COLO668 (cell line): ENCODE measurements around the gene GRAMD1B.

Experiments used
- DNase-seq: peaks from one replicate; lab custom pipeline; 2025; ENCODE audit not compliant: unreplicated experiment; lab: John Stamatoyannopoulos, UW

Gene GRAMD1B

DNA sequence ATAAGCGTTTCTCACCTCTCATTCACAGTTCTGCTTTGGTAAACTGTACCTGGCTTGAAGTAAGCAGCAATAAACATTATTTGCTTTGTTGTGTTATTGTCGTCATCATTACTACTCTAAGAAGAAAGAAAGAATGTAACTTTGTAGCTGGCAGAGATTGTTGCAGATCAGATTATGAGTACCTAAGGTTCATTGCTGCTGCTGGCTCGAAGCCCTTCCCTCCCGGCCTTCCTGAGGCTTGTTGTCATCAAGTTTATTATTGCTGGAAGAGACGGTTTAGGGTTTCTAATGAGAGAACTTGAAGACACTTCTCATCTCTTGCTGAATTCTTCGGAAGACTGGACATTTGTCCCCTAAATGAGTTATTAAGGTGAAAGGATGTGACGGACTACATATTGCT lies 101.3 kb downstream of the GRAMD1B start:
- DNase-seq, result no peak

DNA sequence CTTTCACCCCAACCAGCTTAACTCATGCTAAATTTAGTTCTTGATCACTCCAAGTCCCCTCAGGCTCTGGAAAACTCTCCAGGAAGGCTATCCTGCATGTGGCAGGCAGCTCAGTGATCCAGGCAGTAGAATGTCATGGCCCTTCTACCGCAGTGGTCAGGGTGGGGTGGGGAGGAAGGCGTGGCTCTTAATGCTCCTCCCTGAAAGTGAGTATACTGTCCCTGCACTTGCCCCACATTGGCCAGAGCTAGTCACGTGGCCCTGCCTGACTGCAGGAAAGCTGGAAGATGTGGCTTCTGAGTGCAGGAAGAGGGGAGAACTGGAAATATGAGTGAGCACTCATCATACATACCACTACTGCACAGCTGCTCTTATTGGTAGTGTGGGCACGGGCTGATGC lies 102.1 kb downstream of the GRAMD1B start:
- DNase-seq, result no peak

DNA sequence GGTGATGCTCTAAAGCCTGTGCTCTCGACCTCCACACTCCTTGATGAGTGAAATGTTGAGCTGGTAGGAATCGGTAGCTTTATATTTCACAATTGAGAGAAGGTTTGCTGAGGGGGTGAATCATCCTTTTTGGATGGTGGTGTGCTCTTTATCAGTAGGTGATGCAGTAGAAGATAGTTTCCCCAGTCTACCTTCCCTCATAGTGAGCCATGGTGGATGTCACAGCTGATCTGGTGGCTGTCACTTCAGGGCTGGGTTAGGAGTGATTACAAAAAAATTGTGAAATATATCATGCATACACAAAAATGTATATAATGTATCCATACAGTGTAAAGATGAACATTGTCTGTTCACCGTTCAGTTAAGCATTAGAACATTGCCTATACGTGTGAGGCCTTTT lies 105.3 kb downstream of the GRAMD1B start:
- no peak for DNase-seq

DNA sequence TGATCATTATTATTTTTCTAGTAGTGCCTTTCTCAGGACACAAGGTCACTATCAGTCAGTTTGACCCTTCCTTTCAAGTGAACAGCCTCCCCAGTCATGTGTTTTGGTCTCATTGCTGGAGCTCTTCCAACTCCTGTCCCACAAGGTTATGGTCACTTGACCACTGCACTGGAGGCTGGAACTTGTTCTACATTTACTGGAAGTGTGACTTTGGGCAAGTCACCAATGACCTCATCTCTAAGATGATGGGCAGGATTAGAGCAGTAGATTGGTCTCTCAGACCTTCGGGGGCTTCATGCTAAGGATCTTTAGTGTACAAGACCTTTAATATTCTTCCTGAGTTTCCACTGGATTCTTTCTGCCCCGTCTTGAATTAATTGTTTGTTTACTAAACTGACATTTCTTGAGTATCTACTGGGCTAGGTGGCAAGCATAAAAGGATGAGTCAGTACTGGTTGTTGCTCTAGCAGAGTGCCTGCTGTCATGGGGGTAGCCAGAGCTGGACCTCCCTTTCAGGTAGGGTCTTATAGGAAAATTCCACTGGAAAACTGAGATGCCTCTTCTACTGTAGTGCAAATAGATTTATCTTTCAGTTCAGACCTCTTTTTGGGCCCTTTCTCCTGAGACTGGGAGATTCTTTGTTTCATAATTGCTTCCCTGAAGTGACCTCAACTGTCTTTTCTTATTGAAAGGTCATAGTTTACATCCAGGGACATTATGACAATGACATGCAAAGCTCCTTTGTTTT lies 106.8 kb downstream of the GRAMD1B start:
- no peak for DNase-seq

DNA sequence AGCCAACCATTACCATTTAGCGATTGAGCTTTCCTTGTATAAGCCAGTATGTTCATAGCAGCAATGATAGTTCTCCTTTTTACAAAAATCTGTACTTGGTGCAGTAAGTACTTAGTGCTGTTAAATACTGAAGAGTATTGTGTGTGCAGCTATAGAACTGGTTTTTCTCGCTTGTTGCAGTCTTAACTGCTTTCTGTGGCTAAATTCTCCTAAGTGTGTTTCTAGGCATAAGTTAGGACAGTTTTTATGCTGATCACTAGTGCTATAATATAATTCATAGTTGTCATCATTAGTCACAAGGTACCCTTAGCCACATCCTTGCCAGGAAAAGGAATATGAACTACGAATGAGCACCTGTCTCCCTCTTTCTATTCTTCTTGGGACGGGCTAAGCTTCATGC lies 107.7 kb downstream of the GRAMD1B start:
- DNase-seq, result no peak

DNA sequence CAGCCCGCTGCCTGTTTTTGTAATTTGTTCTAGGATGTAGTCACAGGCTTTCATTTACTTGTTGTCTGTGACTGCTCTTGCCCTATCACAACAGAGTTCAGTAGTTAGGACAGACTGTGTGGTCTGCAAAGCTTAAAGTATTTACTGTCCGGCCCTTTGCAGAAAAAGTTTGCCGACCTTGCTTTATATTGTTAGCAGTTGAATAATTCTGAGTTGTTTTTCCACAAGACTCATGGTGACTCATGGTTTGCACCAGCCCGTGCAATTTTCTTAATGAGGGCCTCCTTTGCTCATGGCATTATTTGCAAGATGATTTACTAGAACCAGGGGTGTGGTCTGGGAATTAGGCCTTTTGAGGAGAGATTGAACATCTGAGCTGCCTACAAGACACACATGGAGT lies 113.7 kb downstream of the GRAMD1B start:
- DNase-seq, result no peak

DNA sequence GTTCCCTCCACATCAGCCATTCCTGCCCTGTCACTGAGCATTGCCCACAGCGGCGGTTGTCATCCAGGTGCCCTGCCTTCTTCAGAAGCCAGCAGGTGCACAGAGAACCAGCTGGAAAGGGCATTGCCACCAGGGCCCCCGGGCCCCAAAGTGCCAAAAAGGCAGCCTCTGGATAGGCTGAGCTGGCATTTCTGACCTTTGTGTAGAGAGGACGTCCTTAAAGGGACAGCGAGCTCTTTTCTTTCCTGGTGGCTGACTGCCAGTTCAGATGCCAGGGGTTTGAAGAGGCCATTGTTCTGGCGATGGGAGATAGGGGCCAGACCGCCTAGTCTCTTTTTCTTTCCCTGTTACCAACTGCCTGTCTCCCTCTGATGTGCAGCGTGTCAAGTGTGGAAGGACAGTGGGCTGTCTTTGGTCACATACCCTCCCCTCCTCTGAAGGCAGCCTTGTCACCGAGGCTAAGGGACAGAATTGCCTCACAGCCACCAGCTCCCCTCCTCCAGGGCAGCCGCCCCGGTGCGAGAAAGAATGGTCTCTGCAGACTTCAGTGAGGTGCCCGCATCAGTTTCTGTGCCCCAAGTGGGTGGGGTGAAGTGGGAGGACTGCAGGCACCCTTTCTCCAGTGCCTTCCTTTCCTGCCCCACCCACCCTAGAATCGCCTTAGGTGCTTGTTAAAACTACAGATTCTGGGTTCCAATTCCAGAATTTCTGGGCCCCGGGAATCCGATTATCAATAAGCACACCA lies 114.7 kb downstream of the GRAMD1B start:
- DNase-seq, result no peak

DNA sequence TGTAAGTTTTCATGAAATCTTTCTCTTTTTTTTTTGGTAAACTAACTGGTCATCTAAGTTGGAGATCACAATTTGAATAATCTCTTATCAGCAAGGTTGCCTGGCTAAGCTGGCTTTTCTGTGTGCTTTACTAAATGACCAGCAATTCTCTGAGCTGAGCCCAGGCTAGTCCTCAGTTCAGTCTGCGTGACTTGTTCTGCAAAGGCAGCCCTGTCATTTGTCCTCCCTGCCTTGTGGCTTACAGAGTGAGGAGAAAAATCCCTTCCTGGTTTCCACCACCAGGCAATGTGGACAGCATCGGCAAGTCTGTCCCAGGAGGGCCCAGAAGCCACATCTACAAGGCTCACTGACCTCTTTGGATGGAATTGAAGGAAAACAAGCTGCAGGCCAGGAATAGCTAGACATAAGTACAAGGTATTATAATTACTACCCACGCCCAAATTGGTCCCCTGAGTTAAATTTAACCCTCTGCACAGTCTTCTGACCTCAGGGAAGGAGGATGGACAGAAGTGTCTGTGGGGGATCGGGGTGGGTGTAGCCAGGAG lies 115.7 kb downstream of the GRAMD1B start:
- DNase-seq, result no peak

DNA sequence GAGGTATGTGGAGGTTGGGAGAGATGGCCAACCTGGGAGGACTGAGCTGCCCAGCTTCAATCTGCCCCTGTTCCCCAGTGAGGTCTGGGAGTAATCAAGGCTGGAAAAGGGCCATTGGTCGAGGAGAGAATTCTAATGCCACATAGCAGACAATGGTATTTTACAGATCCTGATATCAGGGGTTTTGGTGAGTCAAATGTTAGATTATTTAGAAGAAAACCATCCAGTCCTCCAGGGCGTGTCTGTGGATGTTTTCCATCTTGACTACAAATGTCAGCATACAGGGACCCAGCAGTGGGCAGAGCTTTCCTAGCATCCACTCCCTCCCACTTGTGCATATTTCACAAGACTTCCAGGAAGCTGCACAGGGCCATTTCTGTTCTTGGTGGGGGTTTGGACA lies 116.4 kb downstream of the GRAMD1B start:
- no peak for DNase-seq

DNA sequence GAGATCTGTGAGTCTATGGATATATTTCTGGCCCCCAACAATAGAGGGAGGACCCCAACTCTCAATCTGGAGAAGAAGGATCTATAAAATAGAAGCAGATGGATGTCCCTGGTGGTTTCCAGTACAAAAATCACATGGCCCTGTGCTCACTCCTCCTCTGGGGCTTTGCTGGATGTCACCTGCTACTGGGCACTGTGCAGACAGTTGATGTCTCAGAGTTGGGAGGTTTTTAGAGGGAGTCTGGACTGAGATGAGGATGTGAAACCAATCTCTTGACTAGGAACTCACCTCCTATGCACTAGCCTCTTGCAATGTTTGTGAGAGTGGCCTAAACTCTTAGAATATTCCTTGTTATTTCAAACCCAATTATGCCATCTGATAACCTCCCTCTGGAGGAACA lies 117.1 kb downstream of the GRAMD1B start:
- no peak for DNase-seq

DNA sequence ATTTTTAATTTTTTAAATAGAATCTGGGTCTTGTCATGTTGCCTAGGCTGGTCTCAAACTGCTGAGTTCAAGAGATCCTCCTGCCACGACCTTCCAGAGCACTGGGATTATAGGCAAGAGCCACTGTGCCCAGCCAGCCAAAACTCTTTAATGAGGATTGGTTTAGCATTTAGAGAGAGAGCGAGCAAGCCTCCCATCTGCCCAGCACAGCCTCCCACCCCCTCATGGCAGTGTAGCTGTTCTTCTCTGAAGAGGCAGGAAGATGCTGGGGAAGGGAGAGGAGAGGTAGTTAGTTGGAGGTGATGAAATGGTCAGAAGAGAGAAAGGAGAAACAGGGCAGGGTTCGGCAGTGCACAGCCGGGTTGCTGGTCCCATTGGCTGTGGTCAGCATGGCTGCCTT lies 118.7 kb downstream of the GRAMD1B start:
- DNase-seq, result no peak

DNA sequence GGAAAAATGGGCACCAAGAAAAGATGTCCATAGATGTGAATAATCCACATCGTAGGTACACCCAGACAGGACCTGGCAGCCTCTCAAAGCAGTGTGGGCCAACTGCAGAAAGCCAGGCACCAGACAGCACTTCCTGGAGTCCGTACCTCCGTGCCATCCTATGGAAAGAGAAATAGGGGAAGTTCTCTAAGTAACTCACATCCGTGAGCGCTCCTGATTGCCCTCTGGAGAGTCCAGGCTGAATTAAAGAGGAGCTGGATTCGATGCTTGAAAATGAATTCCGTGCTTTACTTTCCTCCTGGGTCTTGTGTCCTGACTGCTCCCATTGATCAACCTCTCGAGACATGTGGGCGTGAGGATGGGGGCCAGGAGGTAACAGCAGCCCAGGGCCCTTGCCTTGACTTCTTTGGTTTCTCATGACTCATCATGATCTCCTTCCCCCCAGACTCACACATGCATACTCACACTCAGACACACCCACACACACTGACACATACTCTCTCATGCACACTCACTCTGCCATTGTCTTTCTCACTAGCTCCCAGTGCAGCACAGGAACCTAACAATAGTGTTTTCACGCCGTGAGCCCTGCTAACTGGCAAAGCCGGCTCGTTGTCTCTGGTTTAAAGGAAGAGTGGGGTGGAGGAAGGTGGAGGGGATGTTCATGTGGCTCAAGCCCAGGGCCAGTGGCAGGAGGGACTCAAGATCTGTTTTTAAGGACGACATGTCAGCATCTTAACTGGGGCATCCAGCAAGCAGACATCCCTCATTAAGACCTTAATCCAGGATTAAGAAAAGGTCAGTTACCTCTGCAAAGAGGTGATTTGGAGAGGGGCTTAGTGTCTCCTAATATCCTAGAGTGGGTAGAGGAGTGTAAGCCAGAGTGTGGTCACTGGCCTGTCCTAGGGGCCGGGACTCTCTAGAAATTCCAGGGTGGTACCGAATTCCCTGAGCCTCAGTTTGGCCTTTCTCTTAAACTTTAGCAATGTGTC lies 120.2 kb downstream of the GRAMD1B start:
- DNase-seq, result no peak

DNA sequence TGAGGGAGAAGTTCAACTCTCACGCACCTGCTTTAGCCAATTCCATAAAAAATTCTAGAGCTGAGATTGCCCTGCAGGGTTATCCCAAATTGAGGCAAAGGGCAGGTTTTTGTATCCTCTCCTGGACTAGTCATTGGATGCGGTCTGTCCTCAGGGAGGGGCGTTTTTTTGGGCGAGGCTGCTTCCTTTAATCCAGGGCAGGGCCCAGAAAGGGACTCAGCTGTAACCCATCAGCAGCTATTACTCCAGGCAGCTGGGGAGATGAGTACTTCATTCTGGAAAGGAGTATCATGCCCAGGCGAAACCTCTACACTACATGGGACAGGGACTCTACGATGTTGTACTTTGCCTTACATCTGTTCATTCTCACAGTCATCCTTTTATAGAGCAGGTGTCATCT lies 121.0 kb downstream of the GRAMD1B start:
- DNase-seq, result no peak

DNA sequence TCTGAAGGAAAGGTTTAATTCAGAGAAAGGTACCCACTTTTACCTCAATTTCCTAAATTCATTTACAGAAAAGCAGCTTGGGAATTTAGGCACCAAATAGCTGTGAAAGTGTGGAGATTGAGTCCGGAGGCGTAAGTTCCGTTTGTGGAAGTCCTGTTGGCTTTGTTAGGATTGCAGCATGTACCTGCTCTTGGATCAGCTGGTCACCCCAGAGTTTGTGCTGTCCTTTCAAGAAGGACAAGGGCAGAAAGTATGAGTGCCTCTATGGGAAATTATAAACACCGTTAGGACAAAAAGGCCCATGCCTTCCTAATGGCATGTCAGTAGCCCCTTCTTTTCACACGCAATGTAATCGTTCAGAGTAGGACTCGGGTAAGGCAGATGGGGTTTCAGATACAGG lies 126.6 kb downstream of the GRAMD1B start:
- no peak for DNase-seq

DNA sequence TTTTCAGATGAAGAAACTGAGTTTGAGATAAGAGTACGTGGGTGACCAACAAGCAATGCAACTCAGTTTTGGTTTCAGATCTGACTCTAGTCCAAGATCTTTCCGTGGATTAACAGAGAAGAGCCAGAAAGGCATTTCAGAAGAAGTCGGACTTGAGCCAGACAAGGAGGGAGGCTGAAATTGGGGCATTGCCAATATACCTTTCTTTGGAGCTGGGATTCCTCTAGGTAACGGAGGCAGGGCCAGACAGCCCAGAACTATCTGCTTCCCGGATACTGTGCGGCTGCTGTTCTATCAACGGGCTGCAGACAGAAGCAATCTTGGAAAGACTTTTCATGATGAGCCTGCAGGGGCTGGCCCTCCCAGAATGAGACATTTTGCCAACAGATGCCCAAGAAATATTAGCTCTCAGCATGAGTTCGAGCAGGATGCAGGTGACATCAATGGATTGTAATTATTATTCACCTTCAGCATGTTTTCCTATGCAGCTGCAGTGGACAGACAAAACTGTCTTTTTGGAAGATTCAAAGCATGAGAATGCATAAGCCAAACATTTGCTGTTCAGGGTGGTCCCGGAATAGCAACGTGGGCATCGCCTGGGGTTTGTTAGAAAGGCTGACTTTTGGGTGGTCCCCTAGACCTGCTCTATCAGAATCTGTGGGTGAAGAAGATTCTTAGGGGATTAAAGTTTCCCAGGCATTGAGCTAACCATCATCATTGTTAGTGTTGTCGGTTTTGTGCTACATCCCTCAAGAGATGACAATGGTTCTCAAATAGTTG lies 128.7 kb downstream of the GRAMD1B start:
- DNase-seq, result no peak

DNA sequence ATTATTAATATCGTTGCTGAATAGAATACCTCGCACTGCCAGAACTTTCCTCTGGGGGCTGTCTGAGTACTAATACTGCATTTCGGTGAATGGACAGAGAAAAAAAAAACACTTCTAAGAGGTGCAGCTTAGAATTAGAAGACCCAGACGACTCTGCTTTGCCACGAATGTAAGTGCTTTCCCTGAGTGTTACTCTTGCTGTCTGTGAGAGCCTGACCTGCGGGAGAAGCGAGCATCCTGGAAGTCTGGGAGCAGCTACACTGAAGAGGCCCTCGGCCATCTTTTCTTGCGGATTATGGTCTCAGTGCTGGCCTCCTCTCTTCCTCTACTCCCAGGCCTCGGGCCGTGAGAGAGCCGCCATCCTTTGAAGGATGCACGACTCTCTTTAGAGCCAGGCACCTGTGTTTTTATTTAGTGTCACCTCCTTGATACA lies 129.5 kb downstream of the GRAMD1B start:
- DNase-seq, result no peak

DNA sequence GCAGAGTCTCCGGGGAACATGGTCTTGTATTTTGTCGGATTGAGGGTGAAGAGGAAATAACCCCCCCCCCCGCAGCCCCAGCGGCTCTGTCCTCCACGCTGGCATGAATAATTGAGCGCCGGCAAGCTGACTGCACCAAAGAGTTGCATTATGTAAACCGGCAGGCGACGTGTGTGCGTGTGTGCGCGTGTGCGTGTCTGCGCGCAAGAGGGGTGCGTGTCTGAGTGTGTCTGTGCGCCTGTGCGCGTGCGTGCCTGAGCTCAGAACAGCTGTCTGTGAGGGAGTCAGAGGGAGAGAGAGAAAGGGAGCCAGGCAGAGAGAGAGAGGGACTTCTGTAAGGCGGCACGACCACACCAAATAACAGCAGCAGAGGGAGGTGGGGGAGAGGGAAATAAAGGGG lies 129.9 kb downstream of the GRAMD1B start:
- DNase-seq, result no peak

DNA sequence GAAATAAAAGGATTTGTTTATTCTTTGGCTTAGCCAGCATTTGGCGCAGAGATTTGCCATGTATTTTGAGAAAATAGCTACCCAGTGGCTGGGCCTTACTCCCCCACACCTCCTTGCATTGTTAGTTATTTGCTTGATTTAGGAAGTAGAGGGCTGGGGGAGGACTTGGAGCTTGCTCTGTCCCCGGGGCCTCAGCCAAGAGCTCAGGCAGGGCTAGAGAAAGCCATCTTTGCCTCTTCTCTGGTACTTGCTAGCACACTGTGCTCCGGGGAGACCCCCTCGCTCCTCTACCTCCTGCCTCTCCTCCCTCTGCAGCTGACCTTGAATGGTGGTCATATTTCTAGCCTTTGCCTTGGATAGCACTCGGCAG lies 131.3 kb downstream of the GRAMD1B start:
- no peak for DNase-seq

DNA sequence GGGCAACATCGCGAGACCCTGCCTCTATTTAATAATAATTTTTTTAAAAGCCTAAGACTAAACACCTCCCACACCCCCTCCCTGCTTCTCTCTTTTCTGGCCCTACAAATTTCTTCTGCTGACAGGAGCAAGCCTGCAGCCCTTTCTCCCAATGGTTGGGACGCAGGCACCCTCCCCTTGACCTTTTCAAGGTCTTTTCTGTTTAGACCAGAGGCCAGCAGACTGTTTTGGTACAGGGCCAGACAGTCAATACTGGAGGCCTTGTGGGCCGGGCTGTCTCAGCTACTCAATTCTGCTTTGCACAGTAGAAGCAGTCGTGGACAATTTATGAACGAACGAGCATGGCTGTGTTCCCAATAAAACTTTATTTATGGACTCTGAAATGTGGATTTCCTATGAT lies 132.1 kb downstream of the GRAMD1B start:
- DNase-seq, result no peak

DNA sequence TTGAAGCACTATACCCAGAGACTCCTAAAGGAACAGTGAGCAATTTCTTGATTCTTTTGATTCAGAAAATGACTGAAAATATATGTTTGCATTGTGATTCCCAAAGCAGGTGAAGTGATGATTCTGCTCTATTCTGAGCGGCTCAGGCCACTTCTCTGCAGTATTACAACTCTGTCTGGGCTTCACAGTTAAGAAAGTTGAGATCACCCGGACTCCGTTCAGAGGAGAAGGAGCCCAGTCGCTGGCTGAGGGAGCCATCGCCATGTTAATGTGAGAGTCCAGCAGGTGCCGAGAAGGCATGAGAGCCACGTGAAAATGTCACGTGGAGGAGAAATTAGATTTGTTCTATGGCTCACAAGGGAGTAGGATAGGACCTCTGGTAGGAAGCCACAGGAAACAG lies 132.8 kb downstream of the GRAMD1B start:
- no peak for DNase-seq

DNA sequence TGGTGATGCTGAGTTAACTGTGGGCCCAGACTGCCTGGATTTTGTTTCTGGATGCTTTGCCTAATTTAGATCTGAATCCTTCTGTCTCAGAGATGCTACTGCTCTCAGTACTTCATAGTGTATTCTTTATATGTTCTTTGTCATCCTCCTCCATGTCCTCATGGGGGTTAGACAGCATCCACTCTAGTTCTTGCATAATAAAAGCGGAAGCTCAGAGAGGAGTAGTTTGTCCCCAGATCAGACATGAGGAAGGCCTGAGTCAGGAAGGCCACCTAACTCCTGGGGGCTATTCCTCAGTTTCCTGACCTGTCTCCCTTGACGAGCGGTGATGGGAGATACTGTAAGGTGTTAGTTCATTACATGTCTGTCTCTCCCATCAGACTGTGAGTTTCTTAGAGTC lies 134.2 kb downstream of the GRAMD1B start:
- no peak for DNase-seq
